AG09309 (cell line): ENCODE measurements around the gene PRPSAP1.
"Not testable (repeated sequence)": the region's sequence is repeated elsewhere in the genome, so short reads cannot be mapped to it uniquely, and the experiment has no call there.

Experiments
- DNase-seq: peaks from one replicate; pipeline ENCODE4 v3.0.0-alpha.2; 2010; ENCODE audit warnings: low read depth
- H3K4me3 ChIP-seq: 2 replicates; pipeline ENCODE4 v1.5.1; 2011; ENCODE audit warnings: mild to moderate bottlenecking, low read depth, low read length, moderate library complexity; ENCODE audit not compliant: control insufficient read depth
- CTCF ChIP-seq: IDR thresholded peaks from 2 replicates; pipeline ENCODE4 v1.5.1; 2011; ENCODE audit warnings: mild to moderate bottlenecking, low read depth, low read length, inconsistent platforms; ENCODE audit not compliant: insufficient read depth, control insufficient read depth; ENCODE audit errors: missing control alignments

PRPSAP1 gene

GRCh38 chr17:76268991-76269981 is 84.4 kb downstream of the PRPSAP1 start:
- TF ChIP-seq CTCF: no peak
- DNase-seq: no peak
- no peak overlapping the region for H3K4me3 ChIP-seq

GRCh38 chr17:76268015-76268749 is 85.5 kb downstream of the PRPSAP1 start:
- H3K4me3 ChIP-seq: no peak overlapping the region
- no peak for DNase-seq
- no peak for TF ChIP-seq CTCF

GRCh38 chr17:76267581-76268001 is 86.1 kb downstream of the PRPSAP1 start:
- DNase-seq, H3K4me3 ChIP-seq: not testable (repeated sequence)

GRCh38 chr17:76267051-76267576 is 86.6 kb downstream of the PRPSAP1 start:
- TF ChIP-seq CTCF: no peak

GRCh38 chr17:76266244-76266938 is 87.3 kb downstream of the PRPSAP1 start:
- no peak for TF ChIP-seq CTCF
- no peak for DNase-seq
- H3K4me3 ChIP-seq: peak overlapping the region; percentile 75

More at GRCh38 chr17:76267051-76267576, 86.6 kb downstream of the PRPSAP1 start:
- DNase-seq: no peak
- H3K4me3 ChIP-seq: peak overlapping the region; percentile 75

- DNase-seq: no peak
- H3K4me3 ChIP-seq: peak overlapping the region; percentile 75
- TF ChIP-seq CTCF: no peak
Measured at GRCh38 chr17:76265624-76266243, 88.0 kb downstream of the PRPSAP1 start.
